IMR-90 (cell line): Measurements from ENCODE around the gene SPRED2. TPM values are rescaled to one million over a fixed set of nuclear protein-coding genes. Genes with fewer than 3 reads are reported as not detected.

Experiments
- ATAC-seq: fragments of 200-7000 bp; cut with Tn5 transposase; 2 replicates; pipeline ENCODE4 v1.9.1; 2020; ENCODE audit warnings: low read depth, mild to moderate bottlenecking, moderate library complexity
- BruUV-seq: library from RNA; stranded (reverse); fragments of 400-500 nt; replicated peaks from 2 replicates; lab custom pipeline; 2021; lab: Mats Ljungman, UMichigan
- CTCF ChIA-PET: fragments of 300-600 bp; formaldehyde crosslinking; extraction: SDS; loops from one replicate; lab custom pipeline; 2021; ENCODE audit warnings: antibody characterized with exemption; lab: Yijun Ruan, JAX
- POLR2A ChIA-PET: fragments of 300-600 bp; sonication (Branson Sonifier 250); formaldehyde crosslinking; loops from one replicate; lab custom pipeline; 2022; ENCODE audit warnings: antibody characterized with exemption; ENCODE audit not compliant: unreplicated experiment; lab: Charles Lee
- DNase-seq: peaks from one replicate; pipeline ENCODE4 v3.0.0; 2013
- H2AFZ ChIP-seq: replicated peaks from 2 replicates; pipeline ENCODE3; 2013; ENCODE audit warnings: low read length, mild to moderate bottlenecking; ENCODE audit not compliant: poor library complexity
- H2AK5ac ChIP-seq: 2 replicates; pipeline ENCODE4 v1.6.1; 2013; ENCODE audit warnings: low read depth, low read length, inconsistent platforms
- H2AK9ac ChIP-seq: replicated peaks from 2 replicates; pipeline ENCODE3; 2013; ENCODE audit warnings: mild to moderate bottlenecking, low read depth, low read length, moderate library complexity; ENCODE audit not compliant: poor library complexity
- H2BK120ac ChIP-seq: 2 replicates; pipeline ENCODE4 v1.6.1; 2013; ENCODE audit warnings: low read depth, low read length, inconsistent platforms
- H2BK15ac ChIP-seq: 3 replicates; pipeline ENCODE4 v1.6.1; 2013; ENCODE audit warnings: low read depth, low read length, inconsistent platforms
- H2BK20ac ChIP-seq: 2 replicates; pipeline ENCODE4 v1.6.1; 2013; ENCODE audit warnings: low read depth, mild to moderate bottlenecking, inconsistent platforms, low read length, moderate library complexity
- H2BK5ac ChIP-seq: 2 replicates; pipeline ENCODE4 v1.6.1; 2013; ENCODE audit warnings: mild to moderate bottlenecking, low read depth, low read length, inconsistent platforms; ENCODE audit not compliant: poor library complexity, severe bottlenecking
- H3K14ac ChIP-seq: replicated peaks from 2 replicates; pipeline ENCODE4 v1.6.1; 2013; ENCODE audit warnings: low read depth, low read length, inconsistent platforms
- H3K18ac ChIP-seq: 2 replicates; pipeline ENCODE4 v1.6.1; 2013; ENCODE audit warnings: low read depth, low read length, control low read depth
- H3K23ac ChIP-seq: 2 replicates; pipeline ENCODE4 v1.6.1; 2013; ENCODE audit warnings: low read depth, low read length, inconsistent platforms
- H3K27ac ChIP-seq: 2 replicates; pipeline ENCODE4 v1.5.1; 2013; ENCODE audit warnings: mild to moderate bottlenecking, control low read depth, low read length; ENCODE audit not compliant: insufficient read depth
- H3K27me3 ChIP-seq: 2 replicates; pipeline ENCODE4 v1.6.1; 2013; ENCODE audit warnings: low read length; ENCODE audit not compliant: control insufficient read depth, insufficient read depth
- H3K36me3 ChIP-seq: 2 replicates; pipeline ENCODE4 v1.6.1; 2013; ENCODE audit warnings: low read length, mixed read lengths; ENCODE audit not compliant: control insufficient read depth, insufficient read depth
- H3K4ac ChIP-seq: 2 replicates; pipeline ENCODE4 v1.6.1; 2013; ENCODE audit warnings: low read depth, low read length, inconsistent platforms
- H3K4me1 ChIP-seq: 2 replicates; pipeline ENCODE4 v1.6.1; 2013; ENCODE audit warnings: low read length, mixed read lengths; ENCODE audit not compliant: control insufficient read depth, insufficient read depth
- H3K4me2 ChIP-seq: 2 replicates; pipeline ENCODE4 v1.6.1; 2013; ENCODE audit warnings: low read depth, mild to moderate bottlenecking, control low read depth, low read length, moderate library complexity
- H3K4me3 ChIP-seq: 2 replicates; pipeline ENCODE4 v1.5.1; 2013; ENCODE audit warnings: low read depth, mild to moderate bottlenecking, control low read depth, low read length, moderate library complexity; ENCODE audit not compliant: insufficient read depth
- H3K56ac ChIP-seq: 2 replicates; pipeline ENCODE4 v1.6.1; 2013; ENCODE audit warnings: low read length, inconsistent platforms; ENCODE audit not compliant: insufficient read depth; ENCODE audit errors: extremely low read depth
- H3K79me1 ChIP-seq, 2 experiments: 2 replicates each; pipeline ENCODE4 v1.6.1; 2013; ENCODE audit warnings: low read length in 2 of 2, inconsistent platforms in 1 of 2, low read depth in 1 of 2
- H3K9ac ChIP-seq: 2 replicates; pipeline ENCODE4 v1.6.1; 2013; ENCODE audit warnings: low read depth, low read length, control low read depth
- H3K9me1 ChIP-seq: 2 replicates; pipeline ENCODE4 v1.6.1; 2013; ENCODE audit warnings: low read length, inconsistent platforms; ENCODE audit not compliant: insufficient read depth
- H3K9me3 ChIP-seq: 2 replicates; pipeline ENCODE4 v1.6.1; 2013; ENCODE audit warnings: low read length; ENCODE audit not compliant: control insufficient read depth, insufficient read depth
- H4K20me1 ChIP-seq: 2 replicates; pipeline ENCODE4 v1.6.1; 2013; ENCODE audit warnings: low read length, inconsistent platforms; ENCODE audit not compliant: insufficient read depth
- H4K5ac ChIP-seq: 2 replicates; pipeline ENCODE4 v1.6.1; 2013; ENCODE audit warnings: mild to moderate bottlenecking, low read depth, low read length, control low read depth
- H4K8ac ChIP-seq, 2 experiments: 2 replicates each; pipeline ENCODE4 v1.6.1; 2013; ENCODE audit warnings: low read depth in 2 of 2, low read length in 2 of 2, control low read depth in 1 of 2, inconsistent platforms in 1 of 2
- H4K91ac ChIP-seq: 2 replicates; pipeline ENCODE4 v1.6.1; 2013; ENCODE audit warnings: low read depth, low read length, inconsistent platforms; ENCODE audit not compliant: insufficient read depth
- BHLHE40 ChIP-seq: fragments of 150-350 bp; IDR thresholded peaks from 2 replicates; pipeline ENCODE4 v1.6.1; 2016; ENCODE audit warnings: mild to moderate bottlenecking, low read depth, low read length
- CEBPB ChIP-seq: IDR thresholded peaks from 2 replicates; pipeline ENCODE4 v1.6.1; 2012; ENCODE audit warnings: low read depth, low read length, improper control_type of control experiment
- CHD1 ChIP-seq: IDR thresholded peaks from 2 replicates; pipeline ENCODE4 v1.6.1; 2012; ENCODE audit warnings: low read depth, low read length, improper control_type of control experiment
- FOS ChIP-seq: fragments of 150-350 bp; IDR thresholded peaks from 2 replicates; pipeline ENCODE4 v1.6.1; 2016; ENCODE audit warnings: low read depth, low read length
- MAFK ChIP-seq: IDR thresholded peaks from 2 replicates; pipeline ENCODE4 v1.6.1; 2012; ENCODE audit warnings: low read depth, low read length, improper control_type of control experiment
- MAZ ChIP-seq: IDR thresholded peaks from 2 replicates; pipeline ENCODE4 v1.6.1; 2012; ENCODE audit warnings: low read depth, mild to moderate bottlenecking, low read length, improper control_type of control experiment, moderate library complexity, borderline replicate concordance
- MXI1 ChIP-seq: IDR thresholded peaks from 2 replicates; pipeline ENCODE4 v1.6.1; 2012; ENCODE audit warnings: low read depth, mild to moderate bottlenecking, low read length, moderate library complexity, borderline replicate concordance
- NFE2L2 ChIP-seq: fragments of 150-350 bp; IDR thresholded peaks from 2 replicates; pipeline ENCODE4 v1.6.1; 2016; ENCODE audit warnings: low read depth, mild to moderate bottlenecking, low read length
- POLR2A ChIP-seq: IDR thresholded peaks from 2 replicates; pipeline ENCODE4 v1.6.1; 2012; ENCODE audit warnings: mild to moderate bottlenecking, low read depth, low read length
- RAD21 ChIP-seq: IDR thresholded peaks from 2 replicates; pipeline ENCODE4 v1.6.1; 2012; ENCODE audit warnings: low read length, improper control_type of control experiment
- RCOR1 ChIP-seq: IDR thresholded peaks from 2 replicates; pipeline ENCODE4 v1.6.1; 2012; ENCODE audit warnings: mild to moderate bottlenecking, low read length, improper control_type of control experiment; ENCODE audit not compliant: insufficient replicate concordance
- RFX5 ChIP-seq: IDR thresholded peaks from 2 replicates; pipeline ENCODE4 v1.8.0; 2012; ENCODE audit warnings: low read depth, mild to moderate bottlenecking, low read length, moderate library complexity
- SMC3 ChIP-seq: fragments of 150-350 bp; IDR thresholded peaks from 2 replicates; pipeline ENCODE4 v1.6.1; 2016; ENCODE audit warnings: low read depth, mild to moderate bottlenecking, antibody characterized with exemption, low read length, moderate library complexity
- WGBS, 2 experiments: methylation state at CpG; one replicate each; pipeline versions ENCODE4 v1.1.5 to v1.1.7; 2013; ENCODE audit warnings: missing lambda C conversion rate in 2 of 2; ENCODE audit not compliant: insufficient read length in 1 of 2; ENCODE audit errors: extremely low coverage in 2 of 2; 5-methylcytosine and 5-hydroxymethylcytosine counted together
- dilution Hi-C: fragments of 300-500 bp; cut with HindIII; formaldehyde crosslinking; loops from one replicate; pipeline ENCODE4 v1.14.3; 2018; ENCODE audit warnings: low sequenced_read_pairs; ENCODE audit not compliant: unreplicated experiment
- in situ Hi-C: fragments of 300-500 bp; cut with MboI; formaldehyde crosslinking; loops from 3 replicates; pipeline ENCODE4 v1.14.3; 2019; ENCODE audit warnings: low sequenced_read_pairs, inconsistent platforms, mixed read lengths
- intact Hi-C: fragments of 100-400 bp; cut with micrococcal nuclease; formaldehyde crosslinking; loops from 2 replicates; pipeline ENCODE4 v1.10.0; 2022
- polyA plus RNA-seq, 3 experiments: library from polyadenylated mRNA; depleted of rRNA; stranded (reverse); fragments of >200 nt; gene quantifications; 2 replicates each; pipeline ENCODE4 v1.2.3, GENCODE V29; 2012; ENCODE audit warnings: low replicate concordance in 1 of 3
- total RNA-seq: library from RNA; depleted of rRNA; stranded (reverse); fragments of >200 nt; gene quantifications from 2 replicates; pipeline ENCODE4 v1.2.3, GENCODE V29; 2012
- TF ChIP-seq, protein P1 (sequence below): fragments of 150-350 bp; IDR thresholded peaks from 2 replicates; pipeline ENCODE4 v1.6.1; 2017; ENCODE audit warnings: mild to moderate bottlenecking, antibody characterized with exemption, low read length, low read depth
- TF ChIP-seq, protein P2 (sequence below): conservative IDR thresholded peaks from 2 replicates; pipeline ENCODE4 v1.5.1; 2012; ENCODE audit warnings: mild to moderate bottlenecking, low read depth, low read length, improper control_type of control experiment
- TF ChIP-seq, protein P3 (sequence below): fragments of 150-350 bp; IDR thresholded peaks from 2 replicates; pipeline ENCODE4 v1.6.1; 2016; ENCODE audit warnings: low read depth, mild to moderate bottlenecking, low read length, moderate library complexity, borderline replicate concordance

Gene SPRED2
- total and polyA plus RNA-seq, 2 of the 4 experiments (the other 2 are of a cell fraction): 4.8 to 18.7 TPM

DNA sequence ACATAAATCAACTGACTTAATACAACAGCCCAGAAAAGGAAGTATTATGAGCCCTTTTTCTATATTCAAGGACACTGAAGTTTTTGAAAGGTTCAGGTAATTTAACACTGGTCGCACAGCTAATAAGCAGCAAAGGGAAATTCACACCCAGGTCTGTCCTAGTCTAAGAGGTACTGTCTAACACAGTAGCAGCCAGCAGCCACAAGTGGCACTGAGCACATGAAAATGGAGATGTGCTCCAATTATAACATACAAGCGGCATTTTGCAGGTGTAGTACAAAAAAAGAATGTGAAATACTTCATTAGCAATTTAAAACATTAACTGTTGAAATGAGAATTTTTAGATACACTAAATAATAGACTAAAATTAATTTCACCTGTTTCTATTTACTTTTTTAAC lies 23.4 kb downstream of the SPRED2 start:
- 100% methylated on average over 1 of the region's 2 CpGs; no CpG with 5 or more reads in 1 of the 2 experiments for WGBS, 2 experiments
- BruUV-seq: no TSS peak
- Histone ChIP-seq H2BK15ac (no peak overlapping the region), H3K79me1 (peaks cover 66 to 79% of the 10 kb centered on the region in 2 experiments), H3K4me3 (no peak overlapping the region), H2BK120ac (no peak overlapping the region), H3K56ac (no peak overlapping the region), H3K36me3 (no peaks in the 10 kb centered on the region), H2BK20ac (no peak overlapping the region), H3K4me1 (peaks cover 10% of the 10 kb centered on the region), H2AFZ (no peak overlapping the region), H3K9ac (no peak overlapping the region), H4K91ac (no peak overlapping the region), H4K5ac (no peak overlapping the region), H3K4ac (no peak overlapping the region), H3K4me2 (no peak overlapping the region), H2AK9ac (no peak overlapping the region), H3K14ac (no peak overlapping the region), H3K18ac (no peak overlapping the region), H3K9me1 (peaks cover 16% of the 10 kb centered on the region; the same call in 1 of the 2 replicates), H3K9me3 (no peaks in the 10 kb centered on the region), H3K27ac (no peak overlapping the region), H3K27me3 (no peaks in the 10 kb centered on the region), H2BK5ac (no peak overlapping the region), H3K23ac (no peak overlapping the region), H4K8ac (no peak overlapping the region), H2AK5ac (no peak overlapping the region), H4K20me1 (peaks cover 86% of the 10 kb centered on the region)
- ATAC-seq (no peak), DNase-seq (no peak)
- ChIA-PET CTCF (interaction anchor here (0.6 to 0.7 kb wide), 2 partner anchors 26 to 125 kb away, joined by 3 to 5 read pairs; no protein-coding TSS in a partner anchor), POLR2A (no interaction called here)
- dilution Hi-C loops (no loop called here), in situ Hi-C loops (no loop called here), intact Hi-C loops (no loop called here)
- TF ChIP-seq MXI1: no peak
- no peak for TF ChIP-seq FOS
- TF ChIP-seq SMC3: no peak
- no peak for TF ChIP-seq RAD21
- no peak for TF ChIP-seq POLR2A
- TF ChIP-seq CEBPB: no peak
- TF ChIP-seq CHD1: no peak
- TF ChIP-seq RFX5: no peak
- TF ChIP-seq MAZ: no peak
- no peak for TF ChIP-seq NFE2L2
- no peak for TF ChIP-seq RCOR1
- TF ChIP-seq MAFK: no peak
- TF ChIP-seq, protein P1, sequence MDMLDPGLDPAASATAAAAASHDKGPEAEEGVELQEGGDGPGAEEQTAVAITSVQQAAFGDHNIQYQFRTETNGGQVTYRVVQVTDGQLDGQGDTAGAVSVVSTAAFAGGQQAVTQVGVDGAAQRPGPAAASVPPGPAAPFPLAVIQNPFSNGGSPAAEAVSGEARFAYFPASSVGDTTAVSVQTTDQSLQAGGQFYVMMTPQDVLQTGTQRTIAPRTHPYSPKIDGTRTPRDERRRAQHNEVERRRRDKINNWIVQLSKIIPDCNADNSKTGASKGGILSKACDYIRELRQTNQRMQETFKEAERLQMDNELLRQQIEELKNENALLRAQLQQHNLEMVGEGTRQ: no peak
- TF ChIP-seq, protein P2, sequence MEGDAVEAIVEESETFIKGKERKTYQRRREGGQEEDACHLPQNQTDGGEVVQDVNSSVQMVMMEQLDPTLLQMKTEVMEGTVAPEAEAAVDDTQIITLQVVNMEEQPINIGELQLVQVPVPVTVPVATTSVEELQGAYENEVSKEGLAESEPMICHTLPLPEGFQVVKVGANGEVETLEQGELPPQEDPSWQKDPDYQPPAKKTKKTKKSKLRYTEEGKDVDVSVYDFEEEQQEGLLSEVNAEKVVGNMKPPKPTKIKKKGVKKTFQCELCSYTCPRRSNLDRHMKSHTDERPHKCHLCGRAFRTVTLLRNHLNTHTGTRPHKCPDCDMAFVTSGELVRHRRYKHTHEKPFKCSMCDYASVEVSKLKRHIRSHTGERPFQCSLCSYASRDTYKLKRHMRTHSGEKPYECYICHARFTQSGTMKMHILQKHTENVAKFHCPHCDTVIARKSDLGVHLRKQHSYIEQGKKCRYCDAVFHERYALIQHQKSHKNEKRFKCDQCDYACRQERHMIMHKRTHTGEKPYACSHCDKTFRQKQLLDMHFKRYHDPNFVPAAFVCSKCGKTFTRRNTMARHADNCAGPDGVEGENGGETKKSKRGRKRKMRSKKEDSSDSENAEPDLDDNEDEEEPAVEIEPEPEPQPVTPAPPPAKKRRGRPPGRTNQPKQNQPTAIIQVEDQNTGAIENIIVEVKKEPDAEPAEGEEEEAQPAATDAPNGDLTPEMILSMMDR: no peak
- no peak for TF ChIP-seq BHLHE40
- TF ChIP-seq, protein P3, sequence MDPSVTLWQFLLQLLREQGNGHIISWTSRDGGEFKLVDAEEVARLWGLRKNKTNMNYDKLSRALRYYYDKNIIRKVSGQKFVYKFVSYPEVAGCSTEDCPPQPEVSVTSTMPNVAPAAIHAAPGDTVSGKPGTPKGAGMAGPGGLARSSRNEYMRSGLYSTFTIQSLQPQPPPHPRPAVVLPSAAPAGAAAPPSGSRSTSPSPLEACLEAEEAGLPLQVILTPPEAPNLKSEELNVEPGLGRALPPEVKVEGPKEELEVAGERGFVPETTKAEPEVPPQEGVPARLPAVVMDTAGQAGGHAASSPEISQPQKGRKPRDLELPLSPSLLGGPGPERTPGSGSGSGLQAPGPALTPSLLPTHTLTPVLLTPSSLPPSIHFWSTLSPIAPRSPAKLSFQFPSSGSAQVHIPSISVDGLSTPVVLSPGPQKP: no peak
